ENCODE results near the gene AGBL3.

AGBL3 gene

GRCh38 chr7:134986363-134987251 lies at the start of gene AGBL3:
TSS of gene AGBL3 (plus strand) at chr7:134986508. CDS start at chr7:134987934, 1,426 bp downstream.
- peak; percentile 96 for DNase-seq

DNA sequence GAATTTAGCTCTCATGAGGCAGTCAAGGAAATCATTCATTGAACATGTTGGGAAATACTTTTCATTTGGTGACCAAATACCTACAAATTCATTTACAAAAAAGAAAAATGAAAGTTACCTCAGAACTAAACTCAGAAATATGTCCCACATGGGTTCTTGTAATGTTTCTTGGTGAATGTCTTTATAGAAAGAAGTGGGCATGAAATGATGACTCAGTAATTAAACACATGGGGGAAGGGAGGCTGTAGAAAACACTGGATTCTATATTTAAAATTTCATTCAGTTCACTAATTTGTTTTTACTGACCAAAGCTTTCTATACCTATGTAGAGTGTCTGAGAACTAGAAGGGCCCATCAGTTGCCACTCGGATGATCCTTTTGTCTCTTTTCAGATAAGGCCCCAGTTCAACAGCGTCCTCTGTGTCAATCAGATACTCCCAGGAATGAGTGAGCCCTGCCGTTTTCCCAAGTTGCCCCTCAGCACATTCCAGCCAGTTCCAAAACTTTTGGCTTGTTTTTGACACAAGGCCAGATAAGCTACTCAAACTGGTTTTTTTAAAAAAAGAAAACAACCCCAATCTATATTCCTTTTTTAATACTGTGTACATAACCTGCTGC lies 49.3 kb upstream of the AGBL3 start:
- no peak for DNase-seq

- no peak for DNase-seq
Measured at GRCh38 chr7:134938141-134938540, 48.2 kb upstream of the AGBL3 start.

DNA sequence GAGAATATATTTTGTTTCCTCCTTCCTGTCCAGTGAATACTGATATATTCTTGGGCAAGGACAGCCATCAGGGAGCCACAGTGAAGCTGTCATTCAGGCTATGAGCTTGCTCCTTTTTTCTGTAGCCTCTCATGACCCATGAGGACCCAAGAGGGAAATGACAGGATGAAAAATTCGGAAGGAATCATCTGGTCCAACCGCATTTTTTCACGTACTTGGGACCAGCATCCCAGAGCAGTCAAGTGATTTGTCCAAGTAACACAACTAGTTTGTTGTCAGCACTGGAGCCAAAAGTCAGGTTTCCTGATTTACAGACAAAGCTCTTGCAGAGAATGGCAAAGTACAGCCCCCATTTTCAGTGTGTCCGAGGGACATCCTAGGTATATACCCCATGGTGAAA lies 47.2 kb upstream of the AGBL3 start:
- no peak for DNase-seq

- no peak for DNase-seq
Measured at GRCh38 chr7:134940729-134941128, 45.6 kb upstream of the AGBL3 start.

GRCh38 chr7:134941185-134941900 lies 45.0 kb upstream of the AGBL3 start:
- no peak for DNase-seq

DNA sequence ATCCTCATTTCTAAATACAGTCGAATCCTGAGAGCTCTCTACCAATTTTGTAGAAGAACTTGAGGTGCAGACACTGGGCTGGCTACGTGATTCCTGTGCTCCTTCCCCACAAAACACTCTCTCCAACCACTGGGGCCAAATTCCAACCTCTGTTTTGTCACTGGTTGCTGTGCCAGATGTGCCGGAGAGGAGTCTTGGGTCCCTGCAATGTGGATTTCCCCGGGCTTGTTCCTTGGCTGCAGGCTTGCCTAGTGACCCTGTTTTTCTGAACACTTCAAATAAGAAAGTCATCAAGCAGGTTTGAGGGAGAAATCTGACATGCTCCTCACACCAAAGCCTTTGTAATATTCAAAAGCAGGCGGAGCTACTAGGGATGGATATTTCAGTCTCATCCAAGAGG lies 44.4 kb upstream of the AGBL3 start:
- no peak for DNase-seq

- no peak for DNase-seq
Measured at GRCh38 chr7:134942690-134943466, 43.4 kb upstream of the AGBL3 start.

- DNase-seq, result no peak
Measured at GRCh38 chr7:134943785-134944400, 42.4 kb upstream of the AGBL3 start.

GRCh38 chr7:134945691-134946090 lies 40.6 kb upstream of the AGBL3 start:
- no peak for DNase-seq

DNA sequence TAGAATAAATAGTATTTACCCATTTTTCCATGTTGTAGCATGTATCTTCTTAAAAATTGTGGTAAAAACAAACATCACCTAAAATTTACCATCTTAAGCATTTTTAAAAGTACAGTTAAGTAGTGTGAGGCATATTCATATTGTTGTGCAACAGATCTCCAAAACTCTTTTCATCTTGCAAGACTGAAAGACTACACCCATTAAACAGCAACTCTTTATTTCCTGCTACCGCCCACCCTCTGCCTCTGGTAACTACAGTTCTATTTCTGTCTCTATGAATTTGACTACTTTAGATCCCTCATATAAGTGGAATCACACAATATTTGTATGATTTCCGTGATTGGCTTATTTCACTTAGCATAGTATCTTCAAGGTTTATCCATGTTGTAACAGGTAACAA lies 40.0 kb upstream of the AGBL3 start:
- DNase-seq, result no peak

- DNase-seq, result no peak
Measured at GRCh38 chr7:134947329-134947728, 39.0 kb upstream of the AGBL3 start.

- no peak for DNase-seq
Measured at GRCh38 chr7:134947831-134948230, 38.5 kb upstream of the AGBL3 start.

GRCh38 chr7:134948246-134948645 lies 38.1 kb upstream of the AGBL3 start:
- no peak for DNase-seq

DNA sequence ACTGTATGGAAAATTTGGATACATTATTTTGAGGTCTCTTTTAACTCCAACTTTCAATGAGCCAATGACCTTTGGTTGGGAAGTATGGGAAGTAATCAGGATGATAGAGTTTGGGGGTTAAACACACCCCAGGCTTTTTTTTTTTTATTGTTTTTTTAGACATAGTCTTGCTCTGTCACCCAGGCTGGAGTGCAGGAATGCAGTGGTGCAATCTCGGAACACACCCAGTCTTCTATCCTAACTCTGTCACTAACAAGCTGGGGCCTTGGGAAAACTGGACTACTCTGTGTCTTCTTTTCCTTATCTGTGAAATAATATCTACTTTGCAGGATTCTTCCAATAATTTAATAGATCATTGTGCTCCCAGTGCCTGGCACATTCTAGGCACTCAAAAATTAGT lies 37.6 kb upstream of the AGBL3 start:
- no peak for DNase-seq

DNA sequence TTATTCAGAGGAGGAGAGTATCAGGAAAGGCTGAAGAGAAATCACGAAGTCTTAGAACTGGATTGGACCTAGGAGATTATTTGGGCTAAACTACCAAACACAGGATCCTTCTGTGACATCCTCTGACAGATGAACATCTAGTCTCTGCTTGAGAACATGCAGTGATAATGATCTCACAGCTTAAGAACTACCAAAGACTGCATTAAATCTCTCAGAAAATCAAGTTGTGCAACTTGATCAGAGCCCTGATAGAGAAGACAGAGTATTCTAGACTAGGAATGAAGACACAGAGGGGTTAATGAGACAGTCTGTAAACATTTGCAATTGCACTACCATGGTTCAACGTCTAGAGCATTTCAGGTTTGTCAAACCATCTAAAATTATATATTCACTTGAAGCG lies 37.1 kb upstream of the AGBL3 start:
- DNase-seq, result no peak

DNA sequence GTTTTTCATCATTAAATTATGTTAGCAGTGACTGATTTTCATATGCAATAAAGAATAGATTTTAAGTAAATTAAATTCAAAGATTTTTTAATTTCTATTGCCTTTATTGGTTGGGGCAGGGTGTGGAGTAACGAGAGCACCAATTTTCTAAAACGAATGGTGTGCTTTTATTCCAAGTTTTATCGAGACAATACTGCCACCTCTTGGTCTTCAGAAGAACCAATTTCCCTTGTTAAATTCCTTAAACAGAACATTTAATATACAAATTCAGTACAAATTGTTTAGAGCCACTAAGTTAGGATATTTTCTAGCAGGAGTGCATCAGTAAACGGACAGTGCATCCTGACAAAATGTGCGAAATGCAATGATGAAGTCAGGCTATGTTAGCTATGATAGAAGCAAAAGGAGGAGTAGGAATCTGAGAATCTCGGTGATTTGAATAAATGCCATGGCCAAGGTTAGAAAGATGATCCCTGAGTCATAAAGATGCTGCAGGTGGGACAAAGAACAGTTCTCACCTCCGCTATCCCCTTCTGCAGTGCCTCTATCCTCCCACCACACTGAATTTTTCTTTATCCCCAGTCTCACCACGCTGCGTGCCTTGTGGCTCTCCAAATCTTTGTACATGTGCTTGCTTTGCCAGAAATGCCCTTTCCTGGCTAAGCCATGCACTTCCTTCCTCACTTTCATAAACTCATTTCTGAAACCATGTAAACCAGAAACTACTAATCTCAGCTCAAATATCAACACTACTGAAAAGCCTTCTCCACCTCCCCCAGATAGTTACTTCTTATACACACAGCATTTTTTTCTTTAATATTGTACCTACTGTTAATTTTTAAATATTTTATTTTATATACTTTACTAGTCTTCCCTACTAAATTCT lies 31.9 kb upstream of the AGBL3 start:
- DNase-seq, result peak; percentile 28

DNA sequence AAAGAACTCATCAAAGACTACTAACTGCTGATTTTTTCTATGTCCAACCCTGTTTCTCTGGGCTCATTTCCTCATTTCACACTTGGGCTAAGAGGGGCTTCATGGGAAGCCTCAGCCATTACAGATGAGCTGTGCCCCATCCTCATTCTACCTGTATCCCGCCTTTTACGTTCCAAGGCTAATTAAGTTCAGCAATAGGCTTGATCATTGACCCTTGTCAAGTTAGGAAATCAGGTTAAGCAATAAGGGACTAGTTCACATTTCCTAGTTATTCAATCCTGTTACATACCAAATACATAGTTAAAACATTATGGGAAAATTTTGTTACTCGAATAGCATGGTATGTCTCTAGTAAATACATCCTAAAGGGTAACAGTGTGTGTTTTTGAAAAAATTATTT lies 29.3 kb upstream of the AGBL3 start:
- no peak for DNase-seq

- no peak for DNase-seq
Measured at GRCh38 chr7:134959810-134960209, 26.5 kb upstream of the AGBL3 start.

DNA sequence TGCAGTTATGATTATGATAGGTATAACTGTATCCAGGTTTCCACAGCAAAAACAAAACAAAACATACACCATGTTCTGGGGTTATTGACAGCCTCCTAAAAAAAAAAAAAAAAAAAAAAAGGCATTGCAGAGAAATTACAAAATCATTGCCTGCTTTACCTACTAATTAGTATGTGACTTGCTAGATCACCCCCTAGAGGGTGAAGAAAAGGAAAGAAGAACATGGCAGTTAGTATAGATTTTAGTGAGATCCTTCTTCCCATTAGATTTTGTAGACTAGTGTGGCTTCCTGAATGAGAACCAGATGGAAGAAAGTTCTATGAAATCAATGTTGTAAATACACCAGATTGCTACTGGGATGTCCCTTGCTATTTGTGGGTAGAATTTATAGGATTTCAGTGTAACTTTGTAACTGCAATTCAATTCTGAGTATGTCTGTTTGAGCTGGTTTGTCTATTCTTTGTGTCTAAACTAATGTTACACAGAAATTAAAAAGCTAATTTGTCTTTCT lies 24.0 kb upstream of the AGBL3 start:
- DNase-seq, result no peak

DNA sequence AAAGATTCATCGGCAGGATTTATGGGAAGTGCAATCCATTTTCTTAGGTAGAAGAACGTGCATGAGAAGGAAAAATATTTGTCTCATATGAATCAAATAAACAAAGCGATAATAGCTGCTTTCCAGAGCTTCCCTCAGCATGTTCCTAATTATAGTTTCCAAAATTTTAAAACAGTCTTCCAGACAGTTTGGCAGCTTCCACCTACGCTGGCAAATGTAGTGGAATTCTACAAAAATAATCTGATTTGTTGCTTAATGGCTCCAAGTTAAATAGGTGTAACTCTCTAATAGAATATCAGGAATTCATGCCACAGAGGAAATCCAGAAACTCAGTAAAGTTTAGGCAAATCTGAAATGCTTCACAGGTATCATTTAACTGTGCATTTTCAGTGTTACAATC lies 23.3 kb upstream of the AGBL3 start:
- no peak for DNase-seq
